Activated CD4-positive, alpha-beta T cell treated with anti-CD3 and anti-CD28 coated beads for 36 hours (primary cell): Measurements from ENCODE around the gene CLDN8. TPM values are rescaled to one million over a fixed set of nuclear protein-coding genes. Genes with fewer than 3 reads are reported as not detected.

Experiments used
- ATAC-seq: fragments of 200-7000 bp; cut with Tn5 transposase; one replicate; pipeline ENCODE4 v1.10.0; 2021; ENCODE audit warnings: mild to moderate bottlenecking, moderate library complexity
- CTCF ChIA-PET: fragments of 350-600 bp; sonication (Branson Sonifier 250); formaldehyde crosslinking; loops from one replicate; lab custom pipeline; 2021; ENCODE audit warnings: antibody characterized with exemption; lab: Charles Lee
- POLR2A ChIA-PET: fragments of 350-600 bp; sonication (Branson Sonifier 250); formaldehyde crosslinking; loops from one replicate; lab custom pipeline; 2021; ENCODE audit warnings: antibody characterized with exemption, inconsistent platforms; lab: Charles Lee
- DNase-seq: peaks from one replicate; pipeline ENCODE4 v3.0.0-alpha.2; 2020
- H3K27ac Mint-ChIP-seq: one replicate; pipeline ENCODE4 v1.8.0; 2021; ENCODE audit warnings: mixed read lengths
- H3K27me3 Mint-ChIP-seq: one replicate; pipeline ENCODE4 v1.8.0; 2021; ENCODE audit warnings: mixed read lengths
- H3K36me3 Mint-ChIP-seq: one replicate; pipeline ENCODE4 v1.8.0; 2021; ENCODE audit warnings: low read depth, mixed read lengths
- H3K4me1 Mint-ChIP-seq: one replicate; pipeline ENCODE4 v1.8.0; 2021; ENCODE audit warnings: mixed read lengths
- H3K4me3 Mint-ChIP-seq: one replicate; pipeline ENCODE4 v1.8.0; 2021; ENCODE audit warnings: mild to moderate bottlenecking, moderate library complexity, mixed read lengths
- H3K9me3 Mint-ChIP-seq: one replicate; pipeline ENCODE4 v1.8.0; 2021; ENCODE audit warnings: low read depth, mixed read lengths
- intact Hi-C, 2 experiments: fragments of 100-400 bp; cut with DNase I in 1 of 2; cut with micrococcal nuclease in 1 of 2; formaldehyde crosslinking; loops; one replicate each; pipeline versions ENCODE4 v1.14.2 to v1.15.1; 2022 to 2024; cut with DNase I, micrococcal nuclease
- total RNA-seq, 2 experiments: library from RNA; stranded (reverse); gene quantifications; one replicate each; pipeline ENCODE4 v1.2.3, GENCODE V29; 2021

Gene CLDN8
- total RNA-seq, 2 experiments from 2014 or later: not detected

DNA sequence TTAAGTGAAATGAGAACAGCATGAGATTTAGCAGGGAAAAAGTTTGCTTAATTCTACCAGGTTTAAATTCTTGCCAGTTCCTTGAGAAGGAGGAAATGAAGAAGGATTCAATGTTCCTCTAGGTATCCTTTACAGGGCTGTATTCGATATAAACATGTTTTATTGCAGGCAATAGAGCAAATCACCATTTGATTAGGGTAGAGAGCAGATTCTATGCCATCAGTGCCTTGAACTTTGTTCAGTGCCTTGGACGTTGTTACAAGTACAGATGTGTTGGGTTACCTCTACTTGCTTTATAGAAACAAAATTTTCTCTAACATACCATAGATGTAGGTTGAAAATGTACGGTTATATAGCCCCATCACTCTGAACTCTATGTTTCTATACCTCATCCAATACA is 18.2 kb upstream of the CLDN8 start:
- Mint-ChIP-seq H3K36me3 (no peaks in the 10 kb centered on the region), H3K27me3 (no peaks in the 10 kb centered on the region), H3K9me3 (no peaks in the 10 kb centered on the region), H3K4me3 (no peak overlapping the region), H3K4me1 (no peaks in the 10 kb centered on the region), H3K27ac (no peak overlapping the region)
- ATAC-seq (no peak), DNase-seq (no peak)
- ChIA-PET CTCF (no interaction called here), POLR2A (no interaction called here)
- intact Hi-C loops: no loop called here

GRCh38 chr21:30233228-30234020 is 17.5 kb upstream of the CLDN8 start:
- H3K36me3 Mint-ChIP-seq: no peaks in the 10 kb centered on the region
- CTCF ChIA-PET: no interaction called here
- DNase-seq (no peak), ATAC-seq (no peak)
- no peaks in the 10 kb centered on the region for H3K4me1 Mint-ChIP-seq
- POLR2A ChIA-PET: no interaction called here
- H3K9me3 Mint-ChIP-seq: no peaks in the 10 kb centered on the region
- H3K27me3 Mint-ChIP-seq: no peaks in the 10 kb centered on the region
- H3K4me3 Mint-ChIP-seq: no peak overlapping the region
- intact Hi-C loops: no loop called here
- H3K27ac Mint-ChIP-seq: no peak overlapping the region

- no peak overlapping the region for H3K4me3 Mint-ChIP-seq
- POLR2A ChIA-PET: no interaction called here
- H3K9me3 Mint-ChIP-seq: no peaks in the 10 kb centered on the region
- no peak overlapping the region for H3K27ac Mint-ChIP-seq
- CTCF ChIA-PET: no interaction called here
- H3K27me3 Mint-ChIP-seq: no peaks in the 10 kb centered on the region
- ATAC-seq (no peak), DNase-seq (no peak)
- intact Hi-C loops: no loop called here
- H3K36me3 Mint-ChIP-seq: no peaks in the 10 kb centered on the region
- no peaks in the 10 kb centered on the region for H3K4me1 Mint-ChIP-seq
Observed at GRCh38 chr21:30232011-30232410, 16.1 kb upstream of the CLDN8 start.

DNA sequence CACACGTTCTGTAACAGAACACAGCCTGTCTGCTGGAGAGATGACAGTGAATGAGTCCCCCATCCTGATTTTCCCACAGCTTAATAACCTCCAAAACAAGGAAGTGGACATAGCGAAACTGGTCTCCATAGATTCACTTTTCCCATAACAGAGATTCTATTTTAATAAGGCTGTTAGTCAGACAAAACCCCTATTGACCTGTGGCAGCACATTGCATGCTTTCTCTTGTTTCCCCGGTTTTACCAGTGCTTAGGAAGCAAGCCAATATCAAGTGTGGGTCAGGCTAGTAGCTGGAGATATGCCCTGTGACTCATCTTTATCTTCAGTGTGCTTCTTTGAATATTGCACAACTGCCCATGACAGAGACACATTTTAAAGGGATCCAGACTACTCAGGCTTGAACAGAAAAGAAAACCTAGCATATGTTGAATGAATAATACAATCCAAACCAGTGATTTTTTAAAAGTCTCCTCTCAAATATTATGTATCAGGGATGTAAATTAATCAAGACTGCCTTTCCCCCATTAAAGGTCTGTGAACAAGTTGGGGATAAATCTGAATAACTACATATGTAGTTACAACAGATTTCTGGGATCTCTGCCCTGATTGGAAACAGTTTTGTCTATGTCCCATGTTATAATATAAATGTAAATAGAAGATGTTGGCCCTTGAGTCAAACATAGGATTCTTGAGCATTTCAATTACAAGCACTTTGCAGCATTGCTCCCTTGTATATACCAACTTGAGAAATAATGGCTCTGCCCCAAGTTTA is 11.9 kb upstream of the CLDN8 start:
- CTCF ChIA-PET: no interaction called here
- Mint-ChIP-seq H3K4me1 (no peaks in the 10 kb centered on the region), H3K4me3 (no peak overlapping the region), H3K9me3 (no peaks in the 10 kb centered on the region), H3K27me3 (no peaks in the 10 kb centered on the region), H3K36me3 (no peaks in the 10 kb centered on the region), H3K27ac (no peak overlapping the region)
- POLR2A ChIA-PET: no interaction called here
- DNase-seq (no peak), ATAC-seq (no peak)
- intact Hi-C loops: no loop called here

DNA sequence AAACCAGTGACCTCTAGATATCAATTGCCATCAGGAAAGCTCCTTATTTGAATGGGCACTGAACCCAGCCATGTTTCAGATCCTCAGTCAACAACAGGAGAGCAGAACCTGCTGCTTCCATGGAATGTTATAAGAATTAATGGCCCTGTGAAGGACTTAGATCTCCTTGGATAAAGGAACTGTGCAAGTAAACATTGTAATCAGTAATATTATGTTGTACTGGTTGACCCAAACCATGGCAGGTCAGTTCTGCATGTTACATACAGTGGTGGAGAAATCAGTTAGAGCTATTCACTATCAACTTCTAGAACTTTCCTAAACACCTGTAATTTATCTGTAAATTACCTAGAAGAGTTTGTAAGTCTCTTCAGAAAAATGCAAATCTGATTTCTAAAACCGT is 11.2 kb upstream of the CLDN8 start:
- no peak overlapping the region for H3K27ac Mint-ChIP-seq
- ChIA-PET POLR2A (no interaction called here), CTCF (no interaction called here)
- no peak for ATAC-seq
- H3K4me1 Mint-ChIP-seq: no peaks in the 10 kb centered on the region
- H3K4me3 Mint-ChIP-seq: no peak overlapping the region
- H3K36me3 Mint-ChIP-seq: no peaks in the 10 kb centered on the region
- DNase-seq: no peak
- intact Hi-C loops: no loop called here
- H3K27me3 Mint-ChIP-seq: no peaks in the 10 kb centered on the region
- H3K9me3 Mint-ChIP-seq: no peaks in the 10 kb centered on the region

- ChIA-PET POLR2A (no interaction called here), CTCF (no interaction called here)
- Mint-ChIP-seq H3K27me3 (peaks cover 2% of the 10 kb centered on the region), H3K9me3 (no peaks in the 10 kb centered on the region), H3K27ac (no peak overlapping the region), H3K4me1 (no peaks in the 10 kb centered on the region), H3K4me3 (no peak overlapping the region), H3K36me3 (no peaks in the 10 kb centered on the region)
- ATAC-seq (no peak), DNase-seq (no peak)
- intact Hi-C loops: no loop called here
Observed at GRCh38 chr21:30223596-30223995, 7.7 kb upstream of the CLDN8 start.

GRCh38 chr21:30222724-30223123 is 6.8 kb upstream of the CLDN8 start:
- Mint-ChIP-seq H3K4me1 (no peaks in the 10 kb centered on the region), H3K27me3 (peaks cover 2% of the 10 kb centered on the region), H3K27ac (no peak overlapping the region), H3K36me3 (no peaks in the 10 kb centered on the region), H3K4me3 (no peak overlapping the region), H3K9me3 (no peaks in the 10 kb centered on the region)
- DNase-seq: no peak
- CTCF ChIA-PET: no interaction called here
- POLR2A ChIA-PET: no interaction called here
- intact Hi-C loops: no loop called here
- no peak for ATAC-seq

GRCh38 chr21:30211071-30211470 is 4.8 kb downstream of the CLDN8 start:
- Mint-ChIP-seq H3K27me3 (no peaks in the 10 kb centered on the region), H3K9me3 (no peaks in the 10 kb centered on the region), H3K4me1 (no peaks in the 10 kb centered on the region), H3K4me3 (no peak overlapping the region), H3K36me3 (no peaks in the 10 kb centered on the region), H3K27ac (no peak overlapping the region)
- POLR2A ChIA-PET: no interaction called here
- intact Hi-C loops: no loop called here
- ATAC-seq (no peak), DNase-seq (no peak)
- CTCF ChIA-PET: no interaction called here

GRCh38 chr21:30209601-30210000 is 6.3 kb downstream of the CLDN8 start:
- Mint-ChIP-seq H3K36me3 (no peaks in the 10 kb centered on the region), H3K4me3 (no peak overlapping the region), H3K27ac (no peak overlapping the region), H3K9me3 (no peaks in the 10 kb centered on the region), H3K4me1 (no peaks in the 10 kb centered on the region), H3K27me3 (no peaks in the 10 kb centered on the region)
- CTCF ChIA-PET: no interaction called here
- ATAC-seq: no peak
- no peak for DNase-seq
- POLR2A ChIA-PET: no interaction called here
- intact Hi-C loops: no loop called here

DNA sequence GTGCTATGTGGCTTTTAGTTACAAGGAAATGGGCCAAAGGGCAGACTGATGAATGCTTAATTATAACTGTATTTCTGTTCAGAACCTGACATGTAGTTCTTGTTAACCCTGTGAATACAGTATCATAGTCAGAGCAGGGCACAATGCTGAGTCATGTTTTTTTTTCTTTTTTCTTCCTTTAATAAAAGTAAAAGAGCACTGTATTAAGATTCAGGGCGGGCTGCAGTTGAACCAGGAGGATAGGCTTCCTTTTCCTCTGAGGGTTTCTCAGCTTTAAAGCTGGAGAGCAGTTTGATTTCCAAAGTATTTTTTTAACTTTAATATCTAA is 8.7 kb downstream of the CLDN8 start:
- Mint-ChIP-seq H3K27me3 (no peaks in the 10 kb centered on the region), H3K4me3 (no peak overlapping the region), H3K9me3 (no peaks in the 10 kb centered on the region), H3K27ac (no peak overlapping the region), H3K4me1 (no peaks in the 10 kb centered on the region), H3K36me3 (no peaks in the 10 kb centered on the region)
- ATAC-seq (no peak), DNase-seq (no peak)
- intact Hi-C loops: no loop called here
- CTCF ChIA-PET: no interaction called here
- POLR2A ChIA-PET: no interaction called here

- Mint-ChIP-seq H3K9me3 (no peaks in the 10 kb centered on the region), H3K4me3 (no peak overlapping the region), H3K4me1 (no peaks in the 10 kb centered on the region), H3K27me3 (no peaks in the 10 kb centered on the region), H3K36me3 (no peaks in the 10 kb centered on the region), H3K27ac (no peak overlapping the region)
- ChIA-PET CTCF (no interaction called here), POLR2A (no interaction called here)
- ATAC-seq (no peak), DNase-seq (no peak)
- intact Hi-C loops: no loop called here
Observed at GRCh38 chr21:30206551-30207251, 9.2 kb downstream of the CLDN8 start.

DNA sequence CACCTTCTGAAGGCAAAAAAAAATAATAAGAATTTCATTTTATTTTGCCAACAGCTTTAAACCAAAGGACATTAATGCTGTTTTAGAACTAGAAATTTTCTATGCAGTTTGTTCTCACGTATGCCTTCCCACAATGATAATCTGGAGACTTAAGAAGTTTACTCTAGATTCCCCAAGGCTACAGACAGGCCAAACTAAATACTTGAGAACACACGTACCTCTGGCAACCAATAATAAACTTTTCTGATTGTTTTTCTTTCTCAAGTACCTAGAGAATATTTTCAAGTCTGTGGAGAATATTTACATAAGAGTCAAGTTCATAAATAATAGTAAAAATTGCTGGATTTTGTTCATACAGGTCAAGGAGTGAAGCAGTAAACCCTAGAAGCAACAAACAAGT is 15.9 kb downstream of the CLDN8 start:
- ChIA-PET POLR2A (no interaction called here), CTCF (interaction anchor here (0.6 kb wide), 1 partner anchor 248 kb away, joined by 3 read pairs; no protein-coding TSS in a partner anchor)
- H3K4me1 Mint-ChIP-seq: no peaks in the 10 kb centered on the region
- H3K9me3 Mint-ChIP-seq: peaks cover 4% of the 10 kb centered on the region
- ATAC-seq (no peak), DNase-seq (no peak)
- H3K27ac Mint-ChIP-seq: no peak overlapping the region
- intact Hi-C loops: loop anchor here in 1 of 2 experiments (10.0 kb wide), 1 partner anchor 155 kb away; no protein-coding TSS in a partner anchor
- no peaks in the 10 kb centered on the region for H3K27me3 Mint-ChIP-seq
- H3K36me3 Mint-ChIP-seq: no peaks in the 10 kb centered on the region
- no peak overlapping the region for H3K4me3 Mint-ChIP-seq
